GM18499 (cell line): ENCODE measurements around the gene SLC12A7.

Source experiments
- ATAC-seq: cut with Tn5 transposase; IDR thresholded peaks from one replicate; pipeline ENCODE4 v1.9.1; 2021; ENCODE audit warnings: moderate number of reproducible peaks; ENCODE audit not compliant: insufficient read depth, unreplicated experiment

The SLC12A7 gene

DNA sequence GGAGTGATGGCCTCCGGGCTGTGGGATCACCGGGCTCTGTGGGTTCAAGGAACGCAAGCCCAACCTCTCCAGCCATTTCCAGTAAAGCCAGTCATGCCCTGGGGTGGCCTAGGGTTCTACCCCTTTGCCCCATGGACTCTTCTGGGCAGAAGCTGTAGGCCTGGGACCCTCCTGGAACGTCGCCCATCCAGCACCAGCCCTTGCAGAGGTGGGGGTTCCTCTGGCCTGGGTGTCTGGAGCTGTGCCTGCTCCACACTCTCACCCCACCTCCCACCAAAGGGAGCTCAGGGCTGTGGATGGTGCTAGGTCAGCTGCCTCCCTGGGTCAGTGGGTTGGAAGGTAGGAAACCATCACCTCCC is 1.4 kb upstream of the SLC12A7 start:
- no peak for ATAC-seq

DNA sequence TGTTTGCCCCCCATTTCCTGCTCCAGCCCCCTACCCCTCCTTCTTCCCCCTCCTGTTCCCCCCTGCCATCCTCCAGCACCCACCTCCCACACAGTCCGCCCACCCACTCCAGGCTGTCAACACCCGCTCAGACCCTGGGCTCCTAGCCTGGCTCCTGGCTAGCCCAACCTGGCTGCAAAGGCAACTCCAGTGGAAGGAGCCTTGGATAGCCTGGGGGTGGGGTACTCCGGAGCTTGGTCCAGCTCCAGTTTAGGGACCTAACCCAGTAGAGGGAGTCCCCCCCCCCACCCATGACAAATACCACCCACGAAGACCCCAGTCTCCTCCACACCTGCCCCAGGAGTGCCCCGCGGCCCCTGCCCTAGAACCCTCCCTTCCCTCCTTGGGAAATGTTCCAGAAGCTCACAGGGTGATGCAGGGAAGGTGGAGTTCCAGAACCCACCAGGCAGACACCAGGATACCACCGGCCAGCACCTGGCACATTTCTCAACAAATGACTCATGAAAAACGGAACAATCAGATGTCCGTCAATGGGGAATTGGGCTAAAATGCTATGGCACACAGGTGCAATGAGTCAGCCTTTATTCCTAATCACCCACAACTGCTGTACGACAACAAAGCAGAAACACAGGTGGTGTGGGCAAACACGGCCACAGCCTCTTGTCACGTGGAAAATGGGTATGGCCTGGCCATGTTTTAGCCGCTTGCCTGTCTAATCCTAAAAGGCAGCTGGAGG is 901 bp upstream of the SLC12A7 start:
- no peak for ATAC-seq

DNA sequence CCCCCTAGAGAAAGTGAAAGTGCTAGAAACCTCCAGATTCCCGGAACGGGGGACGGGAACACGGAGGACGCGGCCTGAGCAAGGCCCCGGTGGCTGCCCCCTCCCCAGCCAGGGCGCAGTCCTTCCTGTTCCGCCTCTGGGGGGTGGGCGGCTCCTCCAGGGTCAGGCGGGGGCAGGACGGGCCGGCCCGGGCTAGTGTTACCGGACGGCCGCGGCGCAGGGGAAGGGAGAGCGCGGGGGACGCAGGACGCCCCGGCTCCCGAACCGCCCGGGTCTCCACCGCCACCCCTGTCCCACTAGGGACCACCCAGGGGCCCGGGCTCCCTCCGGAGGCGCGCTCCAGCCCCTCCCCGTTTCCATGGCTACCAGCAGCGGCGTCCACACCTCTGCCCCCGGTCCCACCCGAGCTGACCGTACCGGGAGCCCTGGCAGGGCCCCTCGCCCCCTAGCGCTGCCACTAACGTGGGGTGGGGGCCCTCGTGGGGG is 579 bp downstream of the SLC12A7 start:
- ATAC-seq, result no peak

DNA sequence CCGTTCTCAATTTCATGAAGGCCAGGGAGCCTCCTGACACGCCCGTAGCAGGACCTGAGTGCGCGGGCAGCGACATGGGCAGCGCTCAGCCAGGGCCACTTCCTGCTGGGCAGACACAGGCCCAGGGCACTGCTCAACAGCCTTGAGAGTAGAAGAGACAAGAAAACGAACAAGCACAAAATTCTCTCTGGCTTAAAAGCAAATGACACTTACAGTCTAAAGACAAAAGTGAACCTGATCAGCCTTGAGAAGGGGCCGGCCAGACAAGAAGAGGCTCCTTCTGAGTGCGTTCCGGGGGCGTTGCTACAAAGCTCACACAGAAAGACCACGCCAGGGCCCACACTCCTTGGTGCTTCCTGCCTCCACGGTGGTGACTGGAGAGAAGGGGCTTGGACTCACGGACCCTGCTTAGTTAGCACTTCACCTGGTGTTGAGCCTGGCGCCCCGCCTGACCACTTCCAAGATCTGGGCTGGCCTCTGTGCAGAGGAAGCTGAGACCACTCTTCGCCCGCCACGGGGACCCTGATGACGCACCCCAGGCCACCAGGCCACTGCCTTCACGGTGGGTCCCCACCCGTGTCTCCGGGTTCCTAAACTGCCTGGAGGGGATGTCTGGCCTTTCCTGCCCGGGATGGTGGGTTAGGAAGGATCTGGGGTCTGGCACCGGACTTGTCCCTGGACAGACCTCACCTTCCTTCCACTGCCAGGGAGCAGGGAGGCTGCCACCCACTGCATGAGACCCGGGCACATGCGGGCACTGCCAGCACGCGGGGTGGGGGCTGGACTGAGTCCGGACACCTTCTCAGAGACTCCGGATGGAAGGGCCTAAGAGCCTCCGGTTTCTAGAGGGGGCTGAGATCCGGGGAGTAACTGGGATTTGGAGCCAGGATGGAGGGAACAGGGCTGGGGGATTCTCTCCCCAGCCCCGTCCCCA is 1.3 kb downstream of the SLC12A7 start:
- ATAC-seq, result no peak

DNA sequence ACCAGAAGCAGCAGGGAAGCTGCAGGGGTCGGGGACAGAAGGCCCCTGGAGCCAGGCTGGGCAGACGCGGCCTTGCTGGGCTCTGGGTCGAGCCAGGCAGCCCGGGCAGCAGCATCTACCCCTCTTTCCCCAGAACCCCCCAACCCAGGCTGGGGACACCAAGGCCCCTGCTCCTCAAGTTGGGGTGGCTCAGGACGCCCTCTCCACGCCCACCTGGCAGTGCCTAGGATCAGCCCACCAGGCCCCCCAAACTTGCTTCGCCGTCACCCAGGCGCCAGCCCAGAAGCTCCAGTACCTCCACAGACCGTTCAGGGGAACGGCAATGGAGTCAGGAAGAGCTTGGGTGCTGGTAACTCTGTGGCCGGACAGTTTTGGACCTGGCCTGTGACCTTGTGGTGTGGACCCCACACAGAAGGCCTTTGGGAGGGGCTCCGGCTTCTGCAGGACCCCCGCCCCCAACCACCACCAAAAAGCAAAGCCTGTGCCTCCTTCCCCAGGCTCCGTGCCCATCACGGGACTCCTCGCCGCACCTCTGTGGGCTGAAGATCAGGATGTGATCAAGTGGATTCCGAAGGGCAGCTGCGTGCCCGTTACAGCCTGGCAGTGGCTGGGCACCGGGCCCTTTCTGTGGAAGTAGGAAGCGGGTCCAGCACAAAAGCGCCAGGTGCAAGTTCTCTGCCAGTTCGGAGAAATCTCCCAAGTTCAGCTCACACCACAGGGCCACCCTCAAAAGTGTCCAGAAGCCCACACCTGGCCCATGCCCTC is 2.1 kb downstream of the SLC12A7 start:
- ATAC-seq, result no peak

DNA sequence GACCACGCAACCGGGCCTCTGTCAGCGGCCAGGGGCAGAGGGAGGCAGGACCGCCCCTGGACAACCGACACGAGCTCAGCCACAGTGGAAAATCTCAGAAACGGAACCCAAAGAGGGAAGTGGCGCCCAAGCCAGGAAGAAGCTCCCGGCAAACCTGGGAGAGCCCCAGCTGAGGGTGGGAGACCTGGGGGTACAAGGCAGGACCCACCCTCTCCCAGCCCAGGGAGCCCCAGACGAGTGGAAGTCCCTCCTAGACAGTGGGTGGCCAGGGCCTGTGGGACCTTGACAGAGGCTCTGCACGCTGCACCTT is 3.0 kb downstream of the SLC12A7 start:
- ATAC-seq, result no peak

DNA sequence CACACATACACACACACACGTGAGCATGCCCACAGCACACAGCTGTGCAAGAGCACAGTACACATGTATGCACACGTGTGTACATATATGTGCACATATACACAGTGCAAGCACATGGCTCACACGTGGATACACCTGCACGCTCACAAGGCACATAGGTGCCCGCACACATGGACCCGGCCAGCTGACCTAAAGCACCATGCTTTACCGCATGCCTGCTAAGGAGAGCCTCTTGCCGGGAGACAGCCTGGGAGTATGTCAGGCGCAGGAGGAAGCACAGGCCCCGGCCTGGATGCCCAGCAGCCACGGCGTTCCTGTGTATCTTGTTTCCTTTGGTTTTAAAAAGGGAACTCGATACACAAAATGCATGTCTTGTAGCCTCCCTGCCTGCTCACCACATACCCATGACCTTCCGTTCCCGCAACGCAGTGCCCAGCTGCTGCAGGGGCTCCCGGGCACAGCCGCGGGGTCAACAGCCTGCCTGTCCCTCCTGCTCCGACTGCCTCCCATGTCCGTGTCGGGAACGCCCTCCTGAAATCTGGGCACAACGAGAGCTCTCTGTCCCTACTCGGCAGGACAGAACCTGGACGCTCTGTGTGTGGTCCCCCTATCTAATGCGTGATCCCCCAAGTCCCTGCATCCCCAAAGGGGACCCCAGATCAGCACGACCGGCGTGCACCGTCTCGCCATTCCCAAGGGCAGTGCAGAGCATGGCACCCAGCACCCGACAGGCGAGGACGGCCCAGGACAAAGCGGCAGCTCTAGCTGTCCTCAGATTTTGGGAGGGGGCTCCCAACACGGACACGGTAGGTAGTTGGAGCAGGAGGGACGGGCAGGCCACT is 3.6 kb downstream of the SLC12A7 start:
- no peak for ATAC-seq

DNA sequence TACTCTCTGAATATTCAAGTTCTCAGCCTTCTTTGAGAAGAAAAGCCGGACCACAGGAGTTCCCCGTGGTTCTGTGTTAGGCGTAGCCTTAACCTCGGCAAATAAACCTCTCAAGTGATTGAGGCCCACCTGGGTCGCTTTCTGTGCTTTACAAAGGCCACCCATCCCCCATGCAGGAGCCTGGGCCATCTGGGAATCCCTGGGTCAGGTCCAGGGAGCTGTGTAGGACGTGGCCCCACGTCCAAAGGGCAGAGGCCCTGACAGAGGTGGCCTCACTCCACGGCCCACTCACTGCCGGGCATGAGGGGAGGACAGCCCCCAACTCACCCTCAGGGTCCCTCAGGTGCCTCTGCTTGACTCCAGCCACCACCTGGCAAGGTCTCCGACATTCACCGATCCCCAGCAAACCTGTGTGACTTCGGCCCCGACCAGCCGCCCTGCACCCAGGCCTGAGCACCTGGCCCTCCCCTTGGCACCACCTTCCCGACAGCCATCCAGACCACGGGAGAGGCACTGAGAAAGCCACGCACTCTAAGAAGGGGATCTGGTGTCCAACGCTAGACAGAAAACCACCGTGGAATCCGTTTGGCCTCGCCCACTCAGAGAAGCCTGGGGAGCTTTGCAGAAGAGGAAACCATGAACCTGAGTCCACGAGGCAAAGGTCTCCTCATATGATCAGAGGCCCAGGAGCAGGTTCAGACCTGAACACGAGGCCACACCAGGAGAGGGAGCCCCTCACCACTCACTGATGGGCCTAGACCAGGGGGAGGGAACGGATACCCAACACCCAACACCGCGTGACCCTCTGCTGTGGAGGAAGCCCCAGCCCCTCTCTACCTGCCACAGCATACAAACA is 4.5 kb downstream of the SLC12A7 start:
- no peak for ATAC-seq

DNA sequence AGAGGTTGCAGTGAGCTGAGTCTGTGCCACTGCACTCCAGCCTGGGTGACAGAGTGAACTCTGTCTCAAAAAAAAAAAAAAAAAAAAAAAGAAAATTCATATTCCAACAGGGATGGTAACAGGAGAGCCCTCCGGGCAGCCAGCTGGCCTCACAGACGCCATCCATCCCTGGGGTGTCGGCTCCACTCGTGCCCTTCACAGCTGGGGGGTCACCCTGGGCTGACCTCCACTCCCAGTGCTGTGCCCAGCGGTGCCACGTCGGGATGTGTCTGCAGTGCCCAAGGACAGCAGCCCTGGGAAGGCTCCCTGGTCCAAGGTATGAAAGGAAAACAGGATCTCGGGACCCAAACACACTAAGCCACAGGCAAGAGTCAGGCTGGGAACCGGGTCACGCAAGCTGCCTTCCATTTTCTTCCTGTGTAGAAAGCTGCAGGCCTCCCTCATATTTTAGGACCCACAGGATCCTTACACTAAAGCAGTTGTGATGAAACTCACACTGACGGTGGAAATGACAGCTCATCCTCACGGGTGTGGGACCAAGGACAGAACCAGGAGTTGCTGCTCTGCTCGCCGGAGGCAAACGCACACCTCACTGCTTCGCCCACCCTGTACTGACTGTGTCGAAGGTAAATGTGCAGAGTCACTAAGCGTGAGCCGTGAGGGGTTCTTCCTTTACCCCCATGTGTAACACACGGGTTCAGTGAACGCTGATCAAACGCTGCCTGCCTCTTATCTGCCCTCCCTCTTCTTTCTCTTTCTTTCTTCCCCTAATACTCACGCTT is 5.3 kb downstream of the SLC12A7 start:
- no peak for ATAC-seq

DNA sequence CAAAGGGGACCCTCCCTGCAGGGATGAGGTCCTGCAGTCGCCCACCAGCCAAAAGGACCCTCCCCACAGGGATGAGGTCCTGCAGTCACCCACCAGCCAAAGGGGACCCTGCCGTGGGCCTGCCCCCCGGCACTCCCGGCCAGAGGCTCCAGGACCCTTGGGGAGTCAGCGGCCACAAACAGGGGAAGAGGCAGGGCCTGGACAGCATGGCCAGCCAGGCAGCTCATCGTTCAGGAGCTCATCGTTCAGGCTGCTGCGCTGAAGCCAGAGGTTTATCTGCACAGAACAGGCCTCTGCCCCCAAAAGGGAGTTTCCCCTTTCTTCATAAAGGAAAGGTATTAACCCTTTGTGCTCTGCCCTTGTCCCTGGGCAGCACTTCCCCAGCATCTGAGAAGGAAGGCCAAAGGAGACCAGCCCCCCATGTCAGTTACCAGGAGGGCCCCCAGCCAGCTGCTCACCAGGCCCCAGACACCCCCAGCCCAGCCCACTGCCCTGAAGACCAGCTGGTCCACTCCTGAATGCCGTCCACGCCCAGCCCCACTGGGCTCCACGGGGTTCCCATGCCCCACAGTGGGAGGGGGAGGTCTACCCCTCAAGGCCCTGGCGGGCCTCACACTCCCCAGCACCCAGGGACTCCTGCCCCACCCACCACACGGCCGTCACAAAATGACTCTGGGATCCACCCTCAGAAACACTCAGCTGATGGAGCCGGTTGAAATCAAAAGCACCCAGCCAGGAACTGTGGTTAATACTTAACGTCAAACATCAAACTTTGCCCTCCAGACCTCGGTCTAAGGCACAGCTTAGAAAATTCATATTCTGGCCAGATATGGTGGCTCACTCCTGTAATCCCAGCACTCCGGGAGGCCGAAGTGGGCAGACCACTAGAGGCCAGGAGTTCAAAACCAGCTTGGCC is 6.3 kb downstream of the SLC12A7 start:
- no peak for ATAC-seq

DNA sequence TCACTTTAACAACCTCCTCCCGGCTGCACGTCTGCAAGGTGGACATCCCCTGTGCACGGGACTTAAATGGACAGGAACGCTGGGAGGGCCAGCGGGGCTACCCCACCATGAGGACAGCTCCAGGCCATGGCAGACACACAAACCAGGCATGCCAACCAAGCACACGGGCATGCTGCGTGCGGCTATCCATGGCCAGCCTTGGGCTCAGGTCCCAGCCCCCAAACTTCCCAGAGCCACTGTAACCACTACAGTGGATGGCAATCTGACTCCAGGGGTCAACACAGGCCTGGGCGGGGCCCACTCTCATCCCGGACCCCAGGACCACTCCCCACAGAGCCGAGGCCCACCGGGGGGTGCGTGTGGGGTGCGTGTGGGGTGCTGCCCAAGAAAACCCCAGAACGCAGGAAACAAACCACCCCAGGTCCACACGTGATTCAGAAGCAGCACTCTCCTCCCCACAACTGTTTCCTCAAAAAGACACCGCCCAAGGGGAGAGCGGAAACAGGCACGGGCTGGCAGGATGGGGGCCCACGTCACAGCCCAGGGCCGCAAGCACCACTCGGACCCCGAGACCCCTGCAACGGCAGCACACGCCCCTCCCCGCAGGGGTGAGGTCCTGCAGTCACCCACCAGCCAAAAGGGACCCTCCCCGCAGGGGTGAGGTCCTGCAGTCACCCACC is 7.4 kb downstream of the SLC12A7 start:
- ATAC-seq, result no peak

DNA sequence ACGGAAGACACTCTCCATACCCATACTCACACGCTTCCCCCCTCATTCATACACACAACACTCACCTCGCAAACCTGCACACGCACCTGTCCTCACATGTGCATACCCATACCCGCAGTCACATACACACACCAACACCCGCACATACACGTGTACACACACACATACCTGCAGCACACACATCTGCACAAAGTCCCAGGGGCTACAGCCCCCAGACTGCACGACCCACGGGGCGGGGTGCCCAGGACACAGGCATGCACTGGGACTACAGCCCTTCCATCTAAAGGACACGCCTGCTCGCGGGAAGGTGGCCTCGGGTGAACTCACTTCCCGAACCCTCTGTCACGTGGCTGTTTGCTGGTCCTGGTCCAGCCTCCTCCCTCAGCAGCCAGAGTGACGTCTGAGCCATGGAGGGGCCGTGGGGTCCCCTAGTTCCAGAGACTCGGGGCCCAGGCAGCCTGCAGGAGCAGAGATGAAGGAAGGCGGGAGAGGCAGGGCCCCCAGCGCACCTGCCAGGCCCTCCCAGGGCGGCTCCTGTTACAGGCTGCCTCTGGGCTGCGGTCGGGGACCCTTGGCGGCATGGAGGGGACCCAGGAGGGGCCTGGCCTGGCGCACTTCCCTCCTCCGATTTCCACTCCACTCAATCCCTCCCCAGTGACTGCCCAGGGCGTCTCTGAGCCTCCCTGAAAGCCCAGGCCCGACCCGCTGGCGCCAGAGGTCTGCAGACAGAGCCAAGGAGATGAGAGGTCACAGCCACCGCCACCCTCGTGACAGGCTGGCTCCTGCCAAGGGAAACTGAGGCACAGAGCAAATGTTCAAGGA is 8.1 kb downstream of the SLC12A7 start:
- no peak for ATAC-seq

DNA sequence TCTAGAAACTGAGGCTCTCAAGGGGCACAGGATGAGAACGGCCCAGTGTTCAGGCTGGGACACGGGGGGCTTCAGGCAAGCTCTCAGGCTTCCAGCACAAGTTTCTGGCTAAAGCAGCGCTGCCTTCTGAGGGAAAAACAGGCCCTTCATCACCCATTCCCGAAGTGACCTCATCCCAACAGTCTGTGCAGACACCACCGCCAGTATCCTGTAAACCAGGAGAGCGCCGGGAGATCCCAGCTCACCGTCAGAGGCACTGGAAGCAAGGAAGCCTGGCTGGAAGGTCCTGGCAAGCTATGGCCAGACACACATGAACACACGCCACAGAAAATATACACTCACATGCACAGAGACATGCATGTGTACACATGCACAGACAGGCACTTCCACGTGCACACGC is 8.8 kb downstream of the SLC12A7 start:
- ATAC-seq, result no peak

DNA sequence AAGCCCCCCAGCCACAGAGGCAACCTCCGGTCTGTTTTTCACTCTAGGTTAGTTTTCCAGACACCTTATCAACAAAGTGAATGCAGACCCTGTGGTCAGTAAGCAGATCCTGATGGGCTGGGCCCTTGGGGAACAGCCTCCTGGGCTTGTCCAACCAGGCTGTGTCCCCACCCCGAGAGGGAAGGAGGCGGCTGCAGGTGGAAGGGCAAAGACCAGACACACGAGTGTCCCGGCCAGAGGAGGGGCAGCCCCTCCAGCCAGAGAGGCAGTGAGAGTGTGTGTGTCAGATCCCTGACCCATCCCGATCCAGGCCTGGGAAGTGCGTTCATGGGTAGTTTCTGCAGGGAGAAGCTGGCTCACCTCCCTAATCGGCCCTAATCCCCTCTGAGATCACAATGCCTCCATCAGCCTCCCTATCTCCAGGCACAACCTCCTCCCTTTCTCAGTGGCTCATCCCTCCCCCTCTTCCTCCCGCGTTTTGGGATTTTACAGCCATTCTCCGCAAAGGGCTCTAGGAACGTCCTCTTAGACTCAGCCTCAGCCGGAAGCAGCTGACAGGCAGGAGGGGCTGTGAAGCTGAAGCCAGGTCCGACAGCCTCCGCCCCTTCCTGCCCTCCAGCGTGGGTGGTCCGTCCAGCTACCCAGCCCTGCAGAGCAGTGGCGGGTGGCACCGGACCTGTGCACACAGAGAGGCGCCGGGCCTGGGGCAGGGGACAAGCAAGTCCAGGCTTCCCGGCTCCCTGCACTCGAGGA is 9.7 kb downstream of the SLC12A7 start:
- no peak for ATAC-seq
